AG04449 (cell line): ENCODE measurements around the gene DNAJC1.

Source experiments
- CTCF ChIA-PET: fragments of 350-600 bp; formaldehyde crosslinking; extraction: SDS; loops from one replicate; lab custom pipeline; 2021; ENCODE audit warnings: antibody characterized with exemption; lab: Yijun Ruan, JAX
- POLR2A ChIA-PET: fragments of 400-600, 350-600 bp; formaldehyde crosslinking; extraction: SDS; loops from one replicate; lab custom pipeline; 2020; ENCODE audit warnings: antibody characterized with exemption, inconsistent platforms; lab: Yijun Ruan, JAX
- DNase-seq: peaks from one replicate; pipeline ENCODE4 v3.0.0-alpha.2; 2010; ENCODE audit warnings: low read depth, low spot score
- H3K4me3 ChIP-seq: 2 replicates; pipeline ENCODE4 v1.5.1; 2011; ENCODE audit warnings: low read depth, mild to moderate bottlenecking, control low read depth, low read length
- TF ChIP-seq, protein P1 (sequence below): IDR thresholded peaks from one replicate; pipeline ENCODE4 v1.5.1; 2011; ENCODE audit warnings: mild to moderate bottlenecking, moderate library complexity, low read length, control low read depth, inconsistent platforms; ENCODE audit not compliant: insufficient read depth; ENCODE audit errors: missing control alignments

The DNAJC1 gene

DNA sequence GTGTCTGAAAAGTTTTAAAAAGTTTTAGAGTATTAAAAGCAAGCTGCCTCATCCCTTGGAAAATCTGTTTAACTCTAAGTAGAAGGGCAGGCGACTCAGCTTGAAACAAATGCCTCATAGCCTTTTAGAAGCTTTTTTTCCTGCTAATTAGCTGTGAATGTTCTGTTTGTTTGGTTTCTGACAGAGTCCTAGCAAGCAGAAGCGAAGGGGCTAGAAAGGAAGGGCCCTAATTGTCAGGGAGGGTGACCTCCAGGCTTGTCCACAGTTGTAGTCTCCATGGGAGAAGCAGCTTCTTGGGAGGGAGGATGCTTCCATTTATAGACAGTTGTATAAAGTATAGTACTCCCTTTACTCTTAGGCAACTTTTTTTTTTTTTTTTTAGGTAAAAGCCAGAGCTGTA lies 90.9 kb downstream of the DNAJC1 start:
- POLR2A ChIA-PET: no interaction called here
- CTCF ChIA-PET: interaction anchor here (0.9 to 1.4 kb wide), 2 partner anchors 8 to 144 kb away, joined by 3 to 4 read pairs; no protein-coding TSS in a partner anchor
- TF ChIP-seq, protein P1, sequence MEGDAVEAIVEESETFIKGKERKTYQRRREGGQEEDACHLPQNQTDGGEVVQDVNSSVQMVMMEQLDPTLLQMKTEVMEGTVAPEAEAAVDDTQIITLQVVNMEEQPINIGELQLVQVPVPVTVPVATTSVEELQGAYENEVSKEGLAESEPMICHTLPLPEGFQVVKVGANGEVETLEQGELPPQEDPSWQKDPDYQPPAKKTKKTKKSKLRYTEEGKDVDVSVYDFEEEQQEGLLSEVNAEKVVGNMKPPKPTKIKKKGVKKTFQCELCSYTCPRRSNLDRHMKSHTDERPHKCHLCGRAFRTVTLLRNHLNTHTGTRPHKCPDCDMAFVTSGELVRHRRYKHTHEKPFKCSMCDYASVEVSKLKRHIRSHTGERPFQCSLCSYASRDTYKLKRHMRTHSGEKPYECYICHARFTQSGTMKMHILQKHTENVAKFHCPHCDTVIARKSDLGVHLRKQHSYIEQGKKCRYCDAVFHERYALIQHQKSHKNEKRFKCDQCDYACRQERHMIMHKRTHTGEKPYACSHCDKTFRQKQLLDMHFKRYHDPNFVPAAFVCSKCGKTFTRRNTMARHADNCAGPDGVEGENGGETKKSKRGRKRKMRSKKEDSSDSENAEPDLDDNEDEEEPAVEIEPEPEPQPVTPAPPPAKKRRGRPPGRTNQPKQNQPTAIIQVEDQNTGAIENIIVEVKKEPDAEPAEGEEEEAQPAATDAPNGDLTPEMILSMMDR: no peak
- no peak for DNase-seq
- no peak overlapping the region for H3K4me3 ChIP-seq

DNA sequence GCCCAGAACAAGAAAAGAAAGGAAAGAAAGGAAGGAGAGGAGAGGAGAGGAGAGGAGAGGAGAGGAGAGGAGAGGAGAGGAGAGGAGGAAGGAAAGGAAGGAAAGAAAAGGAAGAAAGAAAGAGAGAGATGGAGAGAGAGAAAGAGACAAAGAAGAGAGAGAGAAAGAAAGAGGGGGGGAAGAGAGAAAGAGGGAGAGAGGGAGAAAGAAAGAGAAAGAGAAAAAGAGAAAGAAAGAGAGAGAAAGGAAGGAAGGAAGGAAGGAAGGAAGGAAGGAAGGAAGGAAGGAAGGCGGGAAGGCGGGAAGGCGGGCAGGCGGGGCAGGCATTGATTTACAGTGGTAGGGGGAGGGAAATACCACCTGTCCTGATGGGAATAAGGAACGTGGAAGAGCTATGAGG lies 92.7 kb downstream of the DNAJC1 start:
- ChIA-PET CTCF (no interaction called here), POLR2A (no interaction called here)
- no peak overlapping the region for H3K4me3 ChIP-seq
- DNase-seq: no peak
- TF ChIP-seq, protein P1: no peak

DNA sequence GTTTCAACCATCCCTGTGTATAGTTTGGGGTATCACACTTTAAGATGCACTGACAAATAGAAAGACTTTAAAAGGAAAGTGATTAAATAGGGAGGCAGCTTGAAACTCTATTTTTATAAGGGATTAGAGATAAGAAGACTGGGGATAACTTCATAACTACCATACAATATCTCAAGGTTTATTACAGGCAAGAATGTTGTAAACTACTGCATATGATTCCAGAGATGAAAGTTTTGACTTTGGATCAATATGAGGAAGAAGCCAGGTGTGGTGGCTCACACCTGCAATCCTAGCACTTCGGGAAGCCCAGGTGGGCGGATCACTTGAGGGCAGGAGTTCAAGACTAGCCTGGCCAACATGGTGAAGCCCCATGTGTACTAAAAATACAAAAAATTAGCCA lies 96.1 kb downstream of the DNAJC1 start:
- ChIA-PET POLR2A (no interaction called here), CTCF (no interaction called here)
- TF ChIP-seq, protein P1: no peak
- DNase-seq: no peak
- no peak overlapping the region for H3K4me3 ChIP-seq

DNA sequence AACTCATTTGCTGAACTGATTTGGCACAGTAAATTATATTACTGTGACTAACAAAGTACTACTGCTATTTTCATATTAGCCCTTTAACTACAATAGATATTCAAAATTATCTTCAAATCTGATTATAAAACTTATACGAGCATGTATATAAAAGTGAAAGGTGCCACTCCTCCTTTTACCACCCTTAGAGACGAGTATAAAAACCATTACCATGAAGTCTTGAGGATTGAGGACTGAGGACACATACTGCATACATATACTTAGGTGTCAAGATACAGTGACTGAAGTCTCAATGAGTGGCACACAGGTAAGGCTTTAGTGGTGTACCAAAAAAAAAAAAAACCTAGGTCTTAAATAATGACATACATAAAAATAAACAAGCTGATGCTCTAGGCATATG lies 98.6 kb downstream of the DNAJC1 start:
- POLR2A ChIA-PET: no interaction called here
- H3K4me3 ChIP-seq: no peak overlapping the region
- no peak for DNase-seq
- CTCF ChIA-PET: no interaction called here
- TF ChIP-seq, protein P1: no peak

DNA sequence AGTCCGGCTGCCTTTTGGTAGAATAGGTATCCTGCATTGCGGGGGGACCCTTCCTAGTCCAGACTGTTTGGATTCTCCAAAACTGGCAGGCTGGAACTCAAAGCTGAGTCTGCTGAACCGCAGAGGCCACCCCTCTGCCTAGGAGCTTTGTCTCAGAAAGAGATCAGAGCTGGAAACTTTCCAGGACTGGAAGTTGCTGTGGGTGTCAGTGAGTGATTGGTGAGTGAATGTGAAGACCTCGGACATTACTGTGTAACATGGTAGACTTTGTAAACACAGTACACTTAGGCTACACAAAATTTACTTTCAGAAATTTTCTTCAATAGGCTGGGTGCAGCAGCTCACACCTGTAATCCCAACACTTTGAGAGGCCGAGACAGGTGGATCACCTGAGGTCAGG lies 103.8 kb downstream of the DNAJC1 start:
- TF ChIP-seq, protein P1: no peak
- ChIA-PET CTCF (no interaction called here), POLR2A (no interaction called here)
- H3K4me3 ChIP-seq: no peak overlapping the region
- no peak for DNase-seq

DNA sequence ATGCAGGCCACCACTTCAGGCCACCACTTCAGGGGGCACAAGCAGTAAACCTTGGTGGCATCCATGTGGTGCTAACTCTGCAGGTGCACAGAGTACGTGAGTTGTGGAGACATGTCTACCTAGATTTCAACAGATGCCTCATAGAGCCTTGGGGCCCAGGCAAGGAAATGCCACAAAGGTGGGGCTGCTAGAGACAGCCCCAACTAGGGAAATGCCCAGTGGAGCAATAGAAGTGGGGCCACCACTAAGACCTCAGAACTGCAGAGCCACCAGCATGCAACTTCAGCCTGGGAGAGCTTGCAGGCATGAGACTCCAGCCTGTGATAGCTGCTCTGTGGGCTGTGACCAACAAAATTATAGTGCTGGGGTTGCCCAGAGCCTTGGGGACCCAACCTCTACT lies 107.6 kb downstream of the DNAJC1 start:
- ChIA-PET CTCF (no interaction called here), POLR2A (no interaction called here)
- TF ChIP-seq, protein P1: no peak
- no peak overlapping the region for H3K4me3 ChIP-seq
- DNase-seq: no peak
